GM18858 (cell line): ENCODE measurements around the gene ZP3.
"Not testable (repeated sequence)": the region's sequence is repeated elsewhere in the genome, so short reads cannot be mapped to it uniquely, and the experiment has no call there.

Experiments
- ATAC-seq: cut with Tn5 transposase; IDR thresholded peaks from one replicate; pipeline ENCODE4 v1.9.1; 2021; ENCODE audit not compliant: unreplicated experiment

ZP3 gene

DNA sequence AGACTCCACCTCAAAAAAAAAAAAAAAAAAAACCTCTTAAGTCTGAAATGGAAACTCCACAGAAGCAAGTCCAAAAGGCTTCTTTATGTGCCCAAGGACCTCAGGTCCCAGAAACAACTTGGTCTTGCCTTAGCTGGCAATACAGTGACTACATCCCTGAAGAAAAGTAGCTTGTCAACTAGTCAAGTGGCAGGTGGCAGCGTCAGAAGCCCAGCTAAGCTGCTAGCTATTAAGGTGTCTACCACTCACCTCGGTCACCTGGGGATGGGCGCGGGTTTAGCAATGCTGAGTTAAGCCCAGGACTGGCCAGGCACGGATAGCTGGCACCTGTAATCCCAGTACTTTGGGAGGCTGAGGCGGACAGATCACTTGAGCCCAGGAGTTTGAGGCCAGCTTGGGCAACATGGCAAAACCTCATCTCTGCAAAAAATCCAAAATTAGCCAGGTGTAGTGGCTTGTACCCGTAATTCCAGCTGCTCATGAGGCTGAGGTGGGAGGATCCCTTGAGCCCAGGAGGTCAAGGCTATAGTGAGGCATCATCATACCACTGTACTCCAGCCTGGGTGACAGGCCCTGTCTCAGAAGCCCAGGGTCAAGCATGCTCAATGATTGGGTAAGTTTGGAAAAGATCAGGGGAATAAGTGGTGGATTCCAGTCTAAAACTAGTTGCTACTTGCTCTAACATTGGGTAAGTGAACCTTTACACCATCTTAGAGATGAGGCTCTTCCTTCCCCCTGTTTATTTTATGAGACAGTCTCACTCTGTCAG lies 14.6 kb downstream of the ZP3 start:
- not testable (repeated sequence) for ATAC-seq

DNA sequence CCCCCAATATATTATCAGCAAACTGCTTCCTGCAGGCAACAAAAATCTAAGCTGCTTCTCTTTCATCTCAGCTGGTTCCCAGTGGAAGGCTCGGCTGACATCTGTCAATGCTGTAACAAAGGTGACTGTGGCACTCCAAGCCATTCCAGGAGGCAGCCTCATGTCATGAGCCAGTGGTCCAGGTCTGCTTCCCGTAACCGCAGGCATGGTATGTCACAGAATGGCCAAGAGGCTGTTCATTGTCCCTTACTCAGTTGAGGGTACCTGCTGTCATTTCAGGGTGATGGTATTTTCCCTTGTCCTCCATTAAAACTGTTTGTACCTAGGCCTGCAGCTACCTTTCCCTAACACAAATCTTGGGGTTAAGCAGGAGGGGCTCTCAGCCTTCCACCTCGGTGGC lies 15.7 kb downstream of the ZP3 start:
- ATAC-seq, result not testable (repeated sequence)

DNA sequence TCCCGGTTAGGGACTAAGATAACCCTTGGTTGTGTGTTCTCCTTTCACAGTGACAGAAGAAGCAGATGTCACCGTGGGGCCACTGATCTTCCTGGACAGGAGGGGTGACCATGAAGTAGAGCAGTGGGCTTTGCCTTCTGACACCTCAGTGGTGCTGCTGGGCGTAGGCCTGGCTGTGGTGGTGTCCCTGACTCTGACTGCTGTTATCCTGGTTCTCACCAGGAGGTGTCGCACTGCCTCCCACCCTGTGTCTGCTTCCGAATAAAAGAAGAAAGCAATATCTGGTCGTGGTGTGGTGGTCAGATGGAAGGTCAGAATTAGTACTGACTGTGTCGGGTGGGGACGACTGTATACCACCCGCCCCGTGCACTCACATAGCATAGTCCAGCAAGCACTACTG lies 17.0 kb downstream of the ZP3 start:
- peak; percentile 33 for ATAC-seq

- not testable (repeated sequence) for ATAC-seq
Observed at GRCh38 chr7:76442664-76443446, 18.1 kb downstream of the ZP3 start.

- ATAC-seq, result not testable (repeated sequence)
Observed at GRCh38 chr7:76443846-76444245, 19.1 kb downstream of the ZP3 start.

- ATAC-seq, result peak; percentile 87
Observed at GRCh38 chr7:76445577-76446008, 20.8 kb downstream of the ZP3 start.

DNA sequence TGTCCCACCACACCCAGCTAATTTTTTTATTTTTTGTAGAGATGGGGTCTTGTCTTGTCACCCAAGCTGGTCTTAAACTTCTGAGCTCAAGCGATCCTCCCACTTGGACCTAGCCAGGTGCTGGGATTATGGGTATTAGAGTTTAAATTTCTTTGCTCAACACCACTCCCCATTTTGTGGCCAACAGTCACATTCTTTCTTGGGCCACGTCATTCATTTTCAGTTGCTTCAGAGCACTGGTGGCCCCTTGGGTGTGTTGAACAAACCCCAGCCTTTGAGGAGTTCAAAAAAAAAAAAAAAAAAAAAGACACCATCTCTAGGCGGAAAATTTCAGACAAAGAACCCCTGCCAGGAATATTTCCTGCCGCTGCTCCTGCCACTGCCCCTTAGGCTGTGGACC lies 32.3 kb downstream of the ZP3 start:
- ATAC-seq, result not testable (repeated sequence)

DNA sequence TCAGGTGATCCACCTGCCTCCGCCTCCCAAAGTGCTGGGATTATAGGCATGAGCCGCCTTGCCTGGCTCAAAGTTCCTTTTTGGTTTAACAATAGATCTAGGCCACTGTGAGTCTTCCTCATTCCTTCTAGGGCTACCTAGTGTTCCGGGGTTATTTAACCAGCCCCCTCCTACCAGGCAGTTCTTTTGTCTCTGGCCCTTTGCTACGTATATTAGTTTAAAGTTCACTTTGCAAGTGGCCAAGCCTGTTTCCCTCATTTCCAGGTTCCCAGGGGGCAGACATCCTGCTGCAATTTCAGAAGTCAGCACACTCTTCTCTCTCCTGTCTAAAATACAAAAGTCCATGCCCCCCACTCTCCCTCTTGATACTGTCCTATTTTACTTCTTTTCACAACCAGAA lies 33.8 kb downstream of the ZP3 start:
- not testable (repeated sequence) for ATAC-seq

GRCh38 chr7:76460767-76461166 lies 36.0 kb downstream of the ZP3 start:
- ATAC-seq, result not testable (repeated sequence)

DNA sequence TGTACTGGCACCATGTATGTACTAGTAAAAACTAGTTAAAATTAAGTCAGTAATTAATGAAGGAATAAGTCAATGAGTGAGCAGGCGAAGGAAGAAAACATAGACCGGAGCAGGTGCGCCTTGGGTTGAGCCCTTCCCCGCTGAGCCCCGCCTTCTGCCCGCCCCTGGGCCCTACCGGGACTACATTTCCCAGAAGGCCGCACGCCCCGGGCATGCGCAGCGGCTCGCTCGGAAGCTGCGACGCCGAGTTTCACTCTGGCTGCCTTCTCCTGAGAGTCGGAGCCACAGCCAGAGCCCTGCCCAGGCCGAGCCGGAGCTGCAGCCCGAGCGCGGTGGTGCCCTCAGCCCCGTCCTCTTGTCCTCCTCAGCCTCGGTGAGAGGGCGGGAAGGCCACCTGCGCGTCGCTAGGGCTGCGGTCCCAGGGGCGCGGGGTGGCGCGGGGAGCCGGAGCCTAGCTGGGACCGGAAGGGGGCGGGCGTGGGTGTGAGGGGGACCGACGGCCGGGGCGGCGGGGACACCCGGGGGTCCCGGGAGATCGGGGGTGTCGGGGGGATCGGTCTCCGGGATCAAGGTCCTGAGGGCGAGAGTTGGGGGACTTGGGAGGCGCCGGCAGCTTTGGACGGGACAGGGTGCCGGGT lies 36.8 kb downstream of the ZP3 start, which contains the start of gene DTX2:
Gene DTX2 (plus strand): TSS at position 246 of the 638 bp plus-strand sequence. CDS start 18,801 bp downstream, outside the sequence.
- ATAC-seq, result peak; percentile 97

DNA sequence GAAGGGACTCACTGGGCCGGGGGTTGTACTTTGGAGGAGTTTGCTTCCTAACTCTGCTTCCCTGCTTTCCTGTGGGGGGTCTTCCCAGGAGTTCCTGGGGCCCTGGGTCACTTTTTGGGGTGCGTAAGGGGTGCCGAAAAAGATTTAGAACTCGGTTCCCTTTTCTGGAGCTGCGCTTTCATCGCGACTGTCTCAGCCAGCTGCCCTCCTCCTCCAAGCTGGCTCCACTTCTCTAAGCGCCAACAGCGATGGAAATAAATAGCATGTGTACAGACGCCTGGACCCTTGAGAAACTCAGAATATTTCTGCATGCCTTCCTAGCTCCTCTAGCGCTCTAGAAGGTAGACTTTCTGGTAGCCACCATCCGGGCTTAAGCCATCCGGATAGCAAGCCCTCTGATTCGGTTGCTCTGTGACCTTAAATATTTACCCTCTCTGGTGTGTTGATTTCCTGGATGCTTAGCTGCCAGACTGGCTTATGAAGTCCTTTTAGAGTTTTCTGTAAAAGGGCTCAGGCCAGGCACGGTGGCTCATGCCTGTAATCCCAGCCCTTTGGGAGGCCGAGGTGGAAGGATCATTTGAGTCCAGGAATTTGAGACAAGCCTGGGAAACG lies 37.6 kb downstream of the ZP3 start:
- ATAC-seq, result not testable (repeated sequence)

- ATAC-seq, result not testable (repeated sequence)
Observed at GRCh38 chr7:76464959-76465358, 40.2 kb downstream of the ZP3 start.

GRCh38 chr7:76465950-76466349 lies 41.2 kb downstream of the ZP3 start:
- ATAC-seq, result not testable (repeated sequence)

DNA sequence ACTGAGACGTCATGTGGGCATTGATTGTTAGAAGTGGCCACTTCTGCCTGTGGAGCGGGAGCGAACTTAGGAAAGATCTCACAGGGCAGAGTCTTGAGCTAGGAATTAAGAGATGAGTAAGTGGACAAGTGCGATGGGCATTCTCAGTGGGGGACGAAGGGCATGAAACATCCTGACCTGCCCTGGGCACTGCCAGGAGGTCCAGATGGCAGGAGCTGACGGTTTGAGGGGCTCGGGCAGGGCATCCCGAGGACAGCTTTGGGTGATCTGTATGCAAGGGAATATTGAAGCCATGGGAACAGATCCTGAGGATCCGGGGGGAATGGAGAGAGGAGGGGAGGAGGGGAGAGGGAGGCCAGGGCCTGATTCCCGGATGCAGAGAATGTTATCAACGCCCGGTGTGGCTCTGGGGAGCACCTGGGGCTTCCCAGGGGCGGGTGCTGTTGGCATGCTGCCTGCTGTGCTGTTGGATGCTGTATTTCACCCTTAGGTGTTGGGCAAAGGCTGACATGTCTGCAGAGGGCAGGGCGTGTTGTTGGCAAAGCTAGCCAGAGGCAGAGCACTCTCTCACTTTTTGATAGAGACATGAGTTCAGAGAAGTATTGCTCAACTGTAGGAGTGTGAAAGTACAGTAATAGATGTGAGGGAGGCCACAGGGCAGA lies 43.1 kb downstream of the ZP3 start:
- ATAC-seq, result not testable (repeated sequence)

DNA sequence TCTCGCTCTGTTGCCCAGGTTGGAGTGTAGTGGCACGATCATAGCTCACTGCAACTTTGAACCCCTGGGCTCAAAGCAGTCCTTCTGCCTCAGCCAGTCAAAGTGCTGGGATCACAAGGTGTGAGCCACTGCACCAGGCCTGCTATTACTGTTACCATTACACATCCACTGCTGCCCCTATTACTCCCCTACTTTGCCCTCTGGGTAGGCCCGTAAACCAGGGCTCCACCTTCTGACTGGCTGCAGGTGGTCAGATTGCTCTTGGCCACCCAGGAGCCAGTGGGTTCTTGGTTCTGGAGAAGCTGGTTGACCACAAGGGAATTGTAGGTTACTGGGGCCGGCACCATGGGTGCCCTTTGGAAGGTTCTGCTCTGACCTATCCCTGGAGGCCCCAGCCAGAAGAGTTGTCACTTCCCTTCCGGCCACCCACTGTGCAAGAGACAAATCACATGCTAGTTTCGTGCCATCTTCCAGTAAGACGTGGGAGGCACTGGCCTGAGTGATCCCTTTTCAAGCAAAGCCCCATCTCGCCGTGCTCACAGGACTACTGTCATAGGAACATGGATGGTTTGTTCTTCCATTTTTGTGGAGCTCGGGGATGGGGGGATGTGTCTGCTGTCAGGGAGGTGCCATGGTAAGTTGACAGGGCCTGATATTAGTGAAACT lies 46.9 kb downstream of the ZP3 start:
- ATAC-seq, result not testable (repeated sequence)

DNA sequence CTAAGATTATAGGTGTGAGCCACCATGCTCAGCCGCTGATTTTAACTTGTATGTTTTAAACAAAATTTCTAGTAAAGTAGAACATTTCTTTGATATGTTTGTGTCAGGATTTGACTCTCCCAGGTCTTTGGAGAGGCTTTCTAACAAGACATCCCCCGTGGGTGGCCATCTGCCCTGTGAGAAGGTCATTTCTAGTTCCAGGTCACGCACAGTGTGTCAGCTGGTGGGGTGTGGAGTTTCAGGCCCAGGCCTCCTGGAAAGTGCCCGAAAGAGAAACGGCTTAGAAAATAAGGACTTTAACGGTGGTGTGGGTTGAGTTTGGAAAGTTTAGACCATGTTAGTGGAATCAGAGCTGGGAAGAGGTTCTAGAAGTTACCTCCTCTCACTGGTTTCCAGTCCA lies 48.3 kb downstream of the ZP3 start:
- ATAC-seq, result not testable (repeated sequence)

- not testable (repeated sequence) for ATAC-seq
Observed at GRCh38 chr7:76476280-76476679, 51.5 kb downstream of the ZP3 start.

GRCh38 chr7:76476742-76477474 lies 52.2 kb downstream of the ZP3 start:
- not testable (repeated sequence) for ATAC-seq

DNA sequence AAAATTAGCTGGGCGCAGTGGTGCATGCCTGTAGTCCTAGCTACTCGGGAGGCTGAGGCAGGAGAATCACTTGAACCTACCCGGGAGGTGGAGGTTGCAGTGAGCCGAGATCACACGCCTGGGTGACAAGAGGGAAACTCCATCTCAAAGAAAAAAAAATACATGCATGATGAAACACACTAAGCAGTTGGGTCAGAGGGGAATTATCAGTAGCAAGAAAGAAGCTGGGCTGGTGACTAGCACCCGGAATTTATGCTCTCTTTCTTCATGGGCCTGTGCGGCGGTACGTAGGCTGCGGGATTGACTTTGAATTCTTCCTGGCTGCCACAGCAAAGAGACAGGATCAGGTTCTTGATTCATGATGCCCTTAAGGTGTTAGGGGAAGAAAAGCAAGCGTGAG lies 54.9 kb downstream of the ZP3 start:
- not testable (repeated sequence) for ATAC-seq
